Measurements from ENCODE around the gene SRGAP1.
A peak's percentile ranks its signal among the peaks of the same experiment; 100 is the strongest.

SRGAP1 gene

DNA sequence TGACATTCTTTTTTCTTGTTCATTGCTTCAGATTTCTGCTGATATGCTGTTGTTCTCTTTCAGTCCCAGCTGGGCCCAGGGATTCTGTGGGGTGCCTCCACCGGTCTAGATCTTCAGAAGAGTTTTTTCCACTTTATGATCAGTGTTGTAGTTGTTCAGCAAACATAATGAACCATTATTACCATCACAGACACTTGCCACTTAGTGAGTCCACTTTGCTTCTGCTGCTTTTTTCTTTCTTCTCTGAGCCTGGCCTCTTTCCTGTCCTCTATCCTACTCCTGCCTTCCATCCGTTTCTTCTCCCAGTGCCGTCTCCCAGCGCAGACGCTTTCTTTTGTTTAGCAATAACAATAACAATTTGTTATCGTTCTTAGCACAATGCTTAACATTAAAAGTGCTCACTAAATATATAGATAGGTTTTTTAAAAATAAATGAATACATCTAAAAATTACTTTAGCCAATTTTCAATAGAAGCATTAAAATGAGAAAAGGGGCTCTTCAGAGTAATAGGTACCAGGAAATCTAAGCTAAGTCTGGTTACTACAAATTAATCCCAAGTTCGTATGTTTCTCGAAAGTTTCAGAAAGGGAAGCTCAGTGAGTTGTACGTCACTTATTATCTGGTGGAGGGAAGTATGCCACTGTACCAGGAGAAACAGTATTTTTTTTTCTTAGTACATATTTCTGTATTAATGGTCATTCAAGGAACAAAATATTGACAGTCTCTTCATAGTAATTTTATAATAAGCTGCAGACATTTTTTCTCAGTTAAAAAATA is 98.2 kb downstream of the SRGAP1 start:
- Histone ChIP-seq H3K36me3 (ENCODE audit: insufficient read depth, low read length) (peaks cover 10% of the 10 kb centered on the region), H3K4me1 (ENCODE audit: control insufficient read depth, insufficient read depth, low read length) (peaks cover 3% of the 10 kb centered on the region), H3K4me2 (ENCODE audit: low read length) (no peak overlapping the region), H3K9me3 (replicated peaks; ENCODE audit: low read length) (no peaks in the 10 kb centered on the region), H3K9ac (ENCODE audit: low read depth, low read length) (no peak overlapping the region), H3K27me3 (ENCODE audit: control insufficient read depth, insufficient read depth, low read length) (no peaks in the 10 kb centered on the region), H3K4me3 (ENCODE audit: low read length) (no peak overlapping the region)

- Histone ChIP-seq H3K4me2 (ENCODE audit: low read length) (no peak overlapping the region), H3K4me1 (ENCODE audit: control insufficient read depth, insufficient read depth, low read length) (peaks cover 5% of the 10 kb centered on the region), H3K9ac (ENCODE audit: low read depth, low read length) (no peak overlapping the region)
These were observed 99.6 kb downstream of the SRGAP1 start for GRCh38 chr12:63944034-63944579.

GRCh38 chr12:63944586-63945228 is 100.2 kb downstream of the SRGAP1 start:
- no peaks in the 10 kb centered on the region for H3K27me3 ChIP-seq (ENCODE audit: control insufficient read depth, insufficient read depth, low read length)
- H3K9me3 ChIP-seq (replicated peaks; ENCODE audit: low read length) = no peaks in the 10 kb centered on the region
- peaks cover 5% of the 10 kb centered on the region for H3K4me1 ChIP-seq (ENCODE audit: control insufficient read depth, insufficient read depth, low read length)
- peaks cover 3% of the 10 kb centered on the region for H3K36me3 ChIP-seq (ENCODE audit: insufficient read depth, low read length)
- H3K4me3 ChIP-seq (ENCODE audit: low read length) = no peak overlapping the region
- H3K9ac ChIP-seq (ENCODE audit: low read depth, low read length) = no peak overlapping the region
- no peak overlapping the region for H3K4me2 ChIP-seq (ENCODE audit: low read length)

More at GRCh38 chr12:63944034-63944579, 99.6 kb downstream of the SRGAP1 start:
- Histone ChIP-seq H3K4me3 (ENCODE audit: low read length) (no peak overlapping the region), H3K36me3 (ENCODE audit: insufficient read depth, low read length) (peaks cover 3% of the 10 kb centered on the region), H3K27me3 (ENCODE audit: control insufficient read depth, insufficient read depth, low read length) (no peaks in the 10 kb centered on the region), H3K9me3 (replicated peaks; ENCODE audit: low read length) (no peaks in the 10 kb centered on the region)

- H3K36me3 ChIP-seq (ENCODE audit: insufficient read depth, low read length) = peaks cover under 1% of the 10 kb centered on the region
- H3K9me3 ChIP-seq (replicated peaks; ENCODE audit: low read length) = no peaks in the 10 kb centered on the region
- H3K9ac ChIP-seq (ENCODE audit: low read depth, low read length) = no peak overlapping the region
- no peak overlapping the region for H3K4me2 ChIP-seq (ENCODE audit: low read length)
- no peak overlapping the region for H3K4me3 ChIP-seq (ENCODE audit: low read length)
- peaks cover 5% of the 10 kb centered on the region for H3K4me1 ChIP-seq (ENCODE audit: control insufficient read depth, insufficient read depth, low read length)
- H3K27me3 ChIP-seq (ENCODE audit: control insufficient read depth, insufficient read depth, low read length) = no peaks in the 10 kb centered on the region
These were observed 101.3 kb downstream of the SRGAP1 start for GRCh38 chr12:63945777-63946176.

DNA sequence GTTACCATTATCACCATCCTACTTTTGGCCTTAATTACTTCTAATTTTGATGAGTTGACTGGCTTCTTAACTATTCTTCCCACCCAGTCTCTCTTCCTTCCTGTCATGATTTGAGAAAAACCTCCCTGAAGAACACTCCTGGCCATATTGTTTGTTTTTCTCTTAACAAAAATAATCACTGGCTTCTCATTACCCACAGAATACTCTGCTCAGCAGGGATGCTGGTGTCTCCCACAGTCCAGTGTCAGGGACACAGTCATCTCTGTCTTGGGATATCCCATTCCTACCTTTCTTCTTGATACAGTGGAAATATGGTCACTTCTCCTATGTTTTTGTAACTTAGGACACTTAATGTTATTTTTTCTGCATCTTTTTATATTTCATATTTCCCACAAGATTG is 103.7 kb downstream of the SRGAP1 start:
- H3K4me2 ChIP-seq (ENCODE audit: low read length) = no peak overlapping the region
- H3K4me3 ChIP-seq (ENCODE audit: low read length) = no peak overlapping the region
- no peak overlapping the region for H3K9ac ChIP-seq (ENCODE audit: low read depth, low read length)
- peaks cover 5% of the 10 kb centered on the region for H3K4me1 ChIP-seq (ENCODE audit: control insufficient read depth, insufficient read depth, low read length)
- H3K36me3 ChIP-seq (ENCODE audit: insufficient read depth, low read length) = no peaks in the 10 kb centered on the region
- H3K9me3 ChIP-seq (replicated peaks; ENCODE audit: low read length) = no peaks in the 10 kb centered on the region
- no peaks in the 10 kb centered on the region for H3K27me3 ChIP-seq (ENCODE audit: control insufficient read depth, insufficient read depth, low read length)

DNA sequence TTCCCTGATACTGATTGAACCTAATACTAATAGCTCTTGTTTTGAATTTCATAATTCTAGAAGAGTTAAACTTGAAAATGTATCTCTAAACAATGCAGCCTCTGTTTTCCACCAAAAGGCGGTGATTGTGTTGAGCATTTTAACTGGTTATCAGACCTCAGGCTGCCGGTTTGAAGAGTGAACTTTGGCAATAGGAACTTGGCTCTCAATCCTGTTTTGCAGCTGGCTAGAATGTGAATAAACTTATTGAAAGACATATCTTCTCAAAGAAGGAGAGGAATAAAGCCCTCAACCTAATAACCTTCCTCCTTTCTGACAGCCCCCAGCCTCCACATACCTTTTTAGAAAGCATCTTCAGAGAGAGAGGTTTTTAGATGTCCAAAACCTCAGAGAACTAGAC is 105.4 kb downstream of the SRGAP1 start:
- Histone ChIP-seq H3K4me1 (ENCODE audit: control insufficient read depth, insufficient read depth, low read length) (peaks cover 5% of the 10 kb centered on the region), H3K9ac (ENCODE audit: low read depth, low read length) (no peak overlapping the region), H3K9me3 (replicated peaks; ENCODE audit: low read length) (no peaks in the 10 kb centered on the region), H3K4me3 (ENCODE audit: low read length) (no peak overlapping the region), H3K4me2 (ENCODE audit: low read length) (no peak overlapping the region), H3K36me3 (ENCODE audit: insufficient read depth, low read length) (no peaks in the 10 kb centered on the region), H3K27me3 (ENCODE audit: control insufficient read depth, insufficient read depth, low read length) (no peaks in the 10 kb centered on the region)

DNA sequence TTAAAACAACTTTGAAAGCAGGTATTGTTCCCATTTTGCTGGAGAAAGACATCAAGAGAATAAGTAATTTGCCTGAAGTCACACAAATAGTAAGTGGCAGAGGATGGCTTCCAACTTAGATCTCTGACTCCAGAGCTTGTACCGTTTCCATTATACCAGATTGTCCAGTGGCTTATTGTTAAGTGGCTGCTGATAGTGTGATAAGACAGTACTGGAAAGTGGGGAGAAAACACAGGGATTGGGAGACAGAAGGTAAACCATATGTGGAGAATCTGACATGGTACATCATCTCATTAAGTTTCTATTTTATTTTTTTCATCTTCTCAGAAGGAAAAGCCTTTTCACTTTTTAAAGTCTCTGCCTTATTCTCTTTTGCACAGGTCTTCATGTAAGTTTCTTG is 108.5 kb downstream of the SRGAP1 start:
- peaks cover 24% of the 10 kb centered on the region for H3K4me1 ChIP-seq (ENCODE audit: control insufficient read depth, insufficient read depth, low read length)
- no peak overlapping the region for H3K4me2 ChIP-seq (ENCODE audit: low read length)
- no peaks in the 10 kb centered on the region for H3K36me3 ChIP-seq (ENCODE audit: insufficient read depth, low read length)
- no peaks in the 10 kb centered on the region for H3K9me3 ChIP-seq (replicated peaks; ENCODE audit: low read length)
- H3K27me3 ChIP-seq (ENCODE audit: control insufficient read depth, insufficient read depth, low read length) = no peaks in the 10 kb centered on the region
- no peak overlapping the region for H3K9ac ChIP-seq (ENCODE audit: low read depth, low read length)
- H3K4me3 ChIP-seq (ENCODE audit: low read length) = no peak overlapping the region

GRCh38 chr12:63955831-63956666 is 111.5 kb downstream of the SRGAP1 start:
- Histone ChIP-seq H3K36me3 (ENCODE audit: insufficient read depth, low read length) (no peaks in the 10 kb centered on the region), H3K9ac (ENCODE audit: low read depth, low read length) (no peak overlapping the region), H3K4me2 (ENCODE audit: low read length) (peak overlapping the region; percentile 67), H3K4me1 (ENCODE audit: control insufficient read depth, insufficient read depth, low read length) (peaks cover 20% of the 10 kb centered on the region), H3K4me3 (ENCODE audit: low read length) (no peak overlapping the region), H3K9me3 (replicated peaks; ENCODE audit: low read length) (no peaks in the 10 kb centered on the region), H3K27me3 (ENCODE audit: control insufficient read depth, insufficient read depth, low read length) (no peaks in the 10 kb centered on the region)

- H3K36me3 ChIP-seq (ENCODE audit: insufficient read depth, low read length) = no peaks in the 10 kb centered on the region
- no peaks in the 10 kb centered on the region for H3K9me3 ChIP-seq (replicated peaks; ENCODE audit: low read length)
- no peak overlapping the region for H3K4me2 ChIP-seq (ENCODE audit: low read length)
- peaks cover 20% of the 10 kb centered on the region for H3K4me1 ChIP-seq (ENCODE audit: control insufficient read depth, insufficient read depth, low read length)
- no peak overlapping the region for H3K4me3 ChIP-seq (ENCODE audit: low read length)
- no peak overlapping the region for H3K9ac ChIP-seq (ENCODE audit: low read depth, low read length)
- no peaks in the 10 kb centered on the region for H3K27me3 ChIP-seq (ENCODE audit: control insufficient read depth, insufficient read depth, low read length)
These were observed 113.0 kb downstream of the SRGAP1 start for GRCh38 chr12:63957496-63957895.

- H3K27me3 ChIP-seq (ENCODE audit: control insufficient read depth, insufficient read depth, low read length) = no peaks in the 10 kb centered on the region
- no peak overlapping the region for H3K4me2 ChIP-seq (ENCODE audit: low read length)
- H3K36me3 ChIP-seq (ENCODE audit: insufficient read depth, low read length) = no peaks in the 10 kb centered on the region
- no peak overlapping the region for H3K4me3 ChIP-seq (ENCODE audit: low read length)
- no peaks in the 10 kb centered on the region for H3K9me3 ChIP-seq (replicated peaks; ENCODE audit: low read length)
- no peak overlapping the region for H3K9ac ChIP-seq (ENCODE audit: low read depth, low read length)
- peaks cover 20% of the 10 kb centered on the region for H3K4me1 ChIP-seq (ENCODE audit: control insufficient read depth, insufficient read depth, low read length)
These were observed 114.5 kb downstream of the SRGAP1 start for GRCh38 chr12:63958876-63959580.

GRCh38 chr12:63961048-63961447 is 116.5 kb downstream of the SRGAP1 start:
- no peaks in the 10 kb centered on the region for H3K36me3 ChIP-seq (ENCODE audit: insufficient read depth, low read length)
- H3K4me1 ChIP-seq (ENCODE audit: control insufficient read depth, insufficient read depth, low read length) = peaks cover 15% of the 10 kb centered on the region
- H3K9ac ChIP-seq (ENCODE audit: low read depth, low read length) = no peak overlapping the region

More at GRCh38 chr12:63961048-63961447, 116.5 kb downstream of the SRGAP1 start:
- Histone ChIP-seq H3K27me3 (ENCODE audit: control insufficient read depth, insufficient read depth, low read length) (no peaks in the 10 kb centered on the region), H3K4me3 (ENCODE audit: low read length) (no peak overlapping the region), H3K9me3 (replicated peaks; ENCODE audit: low read length) (no peaks in the 10 kb centered on the region), H3K4me2 (ENCODE audit: low read length) (no peak overlapping the region)

All from skeletal muscle satellite cell (primary cell).